ENCODE results near the gene SDHC.

GRCh38 chr1:161285113-161285512 is 29.1 kb upstream of the SDHC start:
- TF ChIP-seq CTCF (IDR thresholded peaks at IDR 0.05; ENCODE audit: poor library complexity) (no peak), EZH2 (IDR thresholded peaks at IDR 0.05; ENCODE audit: borderline replicate concordance) (no peak), EZH2phosphoT487 (IDR thresholded peaks at IDR 0.05; ENCODE audit: low read depth, severe bottlenecking, unreplicated experiment) (no peak)
